Duodenal mucosa (tissue), 2 donors: ENCODE results near the gene COL6A1.

Experiments used
- H3K27ac ChIP-seq: one replicate; pipeline ENCODE4 v1.7.0; 2013; ENCODE audit warnings: low read depth, low read length
- H3K27me3 ChIP-seq, 2 donors: one replicate each; pipeline ENCODE4 v1.7.0; 2013; ENCODE audit warnings: low read length in 2 of 2, control low read depth in 1 of 2; ENCODE audit not compliant: insufficient read depth in 2 of 2, control insufficient read depth in 1 of 2
- H3K36me3 ChIP-seq, 2 donors: one replicate each; pipeline ENCODE4 v1.7.0; 2013; ENCODE audit warnings: low read length in 2 of 2, control low read depth in 1 of 2; ENCODE audit not compliant: insufficient read depth in 2 of 2, control insufficient read depth in 1 of 2
- H3K4me1 ChIP-seq, 2 donors: one replicate each; pipeline ENCODE4 v1.7.0; 2013; ENCODE audit warnings: low read length in 2 of 2, control low read depth in 1 of 2; ENCODE audit not compliant: insufficient read depth in 2 of 2, control insufficient read depth in 1 of 2
- H3K4me3 ChIP-seq, 2 donors: one replicate each; pipeline ENCODE4 v1.7.0; 2013; ENCODE audit warnings: low read length in 2 of 2, low read depth in 1 of 2
- H3K9ac ChIP-seq, 2 donors: one replicate each; pipeline ENCODE4 v1.7.0; 2013; ENCODE audit warnings: low read length in 2 of 2, low read depth in 1 of 2
- H3K9me3 ChIP-seq, 2 donors: one replicate each; pipeline ENCODE4 v1.7.0; 2013; ENCODE audit warnings: low read length in 2 of 2, control low read depth in 1 of 2; ENCODE audit not compliant: control insufficient read depth in 1 of 2

Gene COL6A1

DNA sequence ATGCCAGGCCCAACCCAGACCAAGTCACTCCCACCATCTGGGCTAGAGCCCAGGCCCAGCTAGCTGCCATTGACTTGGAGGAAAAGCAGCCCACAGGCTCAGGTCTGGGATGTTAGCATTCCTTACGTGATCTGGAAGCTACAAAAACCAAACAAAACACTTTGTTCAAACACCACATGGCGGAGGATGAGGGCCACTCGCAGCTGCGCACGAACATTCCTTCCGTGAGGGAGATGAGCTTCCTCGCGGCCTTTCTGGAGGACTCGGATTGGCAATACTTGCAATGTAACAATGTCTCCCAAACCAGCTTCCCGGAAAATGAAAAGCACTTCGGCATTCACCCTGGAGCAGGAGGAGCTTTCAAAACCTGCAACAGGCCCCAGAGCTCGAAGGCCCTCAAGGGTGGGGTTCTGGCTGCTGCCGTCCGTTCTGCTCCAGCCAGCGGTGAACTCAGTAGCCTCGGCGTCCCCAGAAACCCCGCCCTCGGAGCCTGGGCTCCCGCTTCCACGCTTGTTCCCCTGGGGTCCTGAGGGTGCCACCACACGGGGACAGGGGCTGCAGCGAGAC, 40.5 kb downstream of the COL6A1 start:
- Histone ChIP-seq H3K27ac (no peak overlapping the region), H3K27me3 (peaks cover 2 to 5% of the 10 kb centered on the region in 2 donors), H3K4me3 (no peak overlapping the region), H3K4me1 (peaks cover 5% of the 10 kb centered on the region in 2 donors), H3K9me3 (no peaks in the 10 kb centered on the region), H3K9ac (no peak overlapping the region), H3K36me3 (no peaks in the 10 kb centered on the region)

DNA sequence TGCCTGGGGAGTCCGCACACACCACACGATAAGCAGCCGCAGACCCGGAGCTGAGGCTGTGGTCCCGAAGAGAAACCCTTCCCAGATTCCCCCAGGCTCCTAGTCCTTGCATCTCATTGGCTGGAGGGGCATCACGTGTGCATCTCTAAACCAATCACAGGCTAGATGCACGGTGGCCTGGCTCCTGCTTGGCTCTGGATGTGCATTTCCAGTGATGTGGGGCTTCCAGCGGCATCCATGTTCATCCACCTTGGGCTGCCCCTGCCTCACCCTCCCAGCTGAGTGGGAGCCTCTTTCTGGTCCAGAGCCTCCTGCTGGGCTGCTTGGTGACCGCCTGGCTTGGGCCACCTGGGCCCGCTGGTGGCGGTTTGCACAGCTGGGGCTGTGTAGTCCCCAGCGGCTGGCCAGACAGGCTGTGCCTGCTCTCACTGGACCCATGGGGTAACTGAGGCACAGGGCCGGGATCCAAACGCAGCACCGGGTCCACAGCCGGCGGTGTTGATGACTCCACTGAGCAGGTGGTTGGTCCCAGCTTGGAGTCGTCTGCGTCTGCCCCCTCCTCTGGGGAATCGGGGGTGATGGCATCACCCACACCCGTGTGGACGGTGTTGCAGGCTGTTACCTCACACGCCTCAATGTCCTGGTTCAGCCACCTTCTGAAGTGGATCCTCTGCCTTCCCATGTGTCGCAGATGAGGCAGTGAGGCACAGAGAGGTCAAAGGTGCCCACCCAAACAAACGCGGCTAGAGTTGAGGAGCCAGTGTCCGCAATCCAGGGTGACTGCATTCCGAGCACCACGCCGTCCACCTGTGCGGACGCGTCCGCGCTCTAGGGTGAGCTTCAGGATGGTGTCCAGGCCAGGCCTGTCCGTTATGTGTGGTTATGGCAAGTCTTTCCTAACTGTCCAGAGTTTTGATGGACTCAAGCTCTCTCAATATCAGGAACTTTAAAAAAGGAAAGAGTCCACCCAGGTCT, 41.3 kb downstream of the COL6A1 start:
- Histone ChIP-seq H3K4me1 (peaks cover 5% of the 10 kb centered on the region in 2 donors), H3K27me3 (no peaks in the 10 kb centered on the region), H3K4me3 (no peak overlapping the region), H3K27ac (no peak overlapping the region), H3K9ac (no peak overlapping the region), H3K9me3 (no peaks in the 10 kb centered on the region), H3K36me3 (no peaks in the 10 kb centered on the region)

DNA sequence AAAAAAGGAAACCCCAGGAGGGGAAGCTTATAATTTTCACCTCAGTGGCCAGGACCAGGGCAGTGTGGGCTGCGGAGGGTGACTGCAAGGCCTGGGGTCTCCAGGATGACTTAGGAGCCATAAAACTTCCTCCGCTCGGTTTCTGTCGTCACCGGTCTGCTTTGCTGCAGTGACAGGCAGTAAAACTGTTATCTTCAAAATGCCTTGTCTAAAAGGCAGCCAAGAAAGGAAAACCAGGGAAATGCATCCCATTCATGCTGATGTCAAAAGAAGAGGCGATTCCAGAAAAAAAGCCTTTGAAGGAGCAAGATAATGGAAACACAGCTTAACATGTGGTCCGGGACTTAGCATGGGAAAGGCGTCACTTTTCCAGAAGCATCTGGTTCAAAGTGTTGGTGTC, 42.0 kb downstream of the COL6A1 start:
- H3K4me1 ChIP-seq = peaks cover 5% of the 10 kb centered on the region in 2 donors
- H3K27ac ChIP-seq = no peak overlapping the region
- H3K9ac ChIP-seq = no peak overlapping the region

DNA sequence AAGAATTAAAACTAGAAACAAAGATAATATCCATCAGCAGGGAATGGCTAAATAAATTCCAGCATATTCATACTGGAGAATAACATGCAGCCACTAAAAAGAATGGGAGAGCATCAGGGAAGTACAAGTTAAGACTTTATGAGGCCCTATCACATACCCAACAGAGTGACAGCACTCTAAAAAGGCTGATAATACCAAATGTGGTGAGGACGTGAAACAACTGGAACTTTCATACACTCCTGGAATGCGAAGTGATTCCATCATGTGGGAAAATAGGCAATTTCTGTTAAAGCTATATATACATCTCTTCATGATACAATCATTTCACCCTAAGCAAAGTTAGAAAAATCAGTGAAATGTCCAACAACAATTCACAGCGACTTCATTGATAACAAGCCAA, 42.6 kb downstream of the COL6A1 start:
- H3K27me3 ChIP-seq = no peaks in the 10 kb centered on the region
- H3K4me1 ChIP-seq = peaks cover 5% of the 10 kb centered on the region in 2 donors
- H3K4me3 ChIP-seq = no peak overlapping the region
- H3K36me3 ChIP-seq = no peaks in the 10 kb centered on the region
- no peak overlapping the region for H3K9ac ChIP-seq
- H3K27ac ChIP-seq = no peak overlapping the region
- no peaks in the 10 kb centered on the region for H3K9me3 ChIP-seq

More for the DNA sequence above, 42.0 kb downstream of the COL6A1 start:
- H3K9me3 ChIP-seq = no peaks in the 10 kb centered on the region
- H3K4me3 ChIP-seq = no peak overlapping the region
- no peaks in the 10 kb centered on the region for H3K27me3 ChIP-seq
- no peaks in the 10 kb centered on the region for H3K36me3 ChIP-seq

DNA sequence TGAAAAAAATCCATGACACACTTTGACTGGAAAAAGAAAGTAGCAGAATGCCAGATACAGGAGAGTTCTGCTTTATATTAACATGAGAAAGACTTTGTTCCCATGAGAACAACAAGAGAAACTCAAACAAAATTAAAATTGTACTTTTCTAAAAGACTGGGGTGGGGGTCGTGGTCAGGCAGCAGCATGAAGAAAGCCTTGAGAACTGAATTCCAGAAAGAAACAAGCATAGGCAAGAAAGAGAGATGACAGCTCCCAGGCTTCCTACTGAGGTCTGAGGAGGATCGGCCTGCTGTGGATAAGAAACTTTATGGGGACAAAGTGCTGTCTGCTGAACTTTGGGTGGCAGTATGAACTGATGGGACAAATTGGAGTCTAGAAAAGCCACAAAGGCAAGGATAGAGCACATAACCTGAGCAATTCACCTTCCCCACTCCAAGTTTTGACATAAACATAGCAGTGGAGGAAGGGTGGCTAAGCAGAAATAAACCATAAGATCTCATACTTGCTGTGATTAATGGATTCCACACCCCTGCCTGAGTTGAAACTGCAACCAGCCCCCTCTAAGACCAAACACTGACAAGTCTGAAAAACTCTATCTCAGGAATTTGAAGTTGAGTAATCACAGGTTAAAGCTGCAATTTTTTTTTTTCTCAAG, 43.7 kb downstream of the COL6A1 start:
- H3K27ac ChIP-seq = no peak overlapping the region
- peaks cover 5% of the 10 kb centered on the region in 2 donors for H3K4me1 ChIP-seq
- no peak overlapping the region for H3K4me3 ChIP-seq
- H3K9me3 ChIP-seq = peaks cover 0 to 3% of the 10 kb centered on the region in 2 donors
- H3K36me3 ChIP-seq = no peaks in the 10 kb centered on the region
- H3K9ac ChIP-seq = no peak overlapping the region
- H3K27me3 ChIP-seq = no peaks in the 10 kb centered on the region

DNA sequence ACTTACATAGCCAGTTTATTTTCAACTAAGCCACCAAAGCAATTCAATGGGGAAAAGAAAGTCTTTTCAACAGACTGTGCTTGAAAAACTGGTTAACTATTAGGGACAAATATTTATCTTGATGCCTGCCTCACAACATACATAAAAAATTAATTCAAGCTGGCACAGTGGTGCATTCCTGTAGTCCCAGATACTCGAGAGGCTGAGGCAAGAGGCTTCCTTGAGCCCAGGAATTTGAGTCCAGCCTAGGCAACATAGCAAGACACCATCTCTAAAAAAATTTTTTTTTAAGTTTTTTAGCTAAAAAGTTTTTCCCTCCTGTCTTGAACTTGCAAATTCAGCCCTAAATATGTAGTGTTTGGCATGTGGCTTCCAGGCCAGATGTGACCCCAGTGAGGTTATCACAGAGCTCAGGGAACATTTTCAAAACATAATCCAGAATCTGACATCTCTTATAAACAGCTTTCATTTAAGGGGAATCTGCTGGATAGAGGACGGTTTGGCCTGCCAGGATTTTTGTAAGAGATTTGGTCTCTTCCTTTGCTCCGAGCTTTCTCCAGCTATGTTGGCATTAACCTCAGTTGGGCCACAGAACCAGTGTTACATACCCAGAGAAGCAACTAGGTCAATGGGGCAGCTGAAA, 46.4 kb downstream of the COL6A1 start:
- no peaks in the 10 kb centered on the region for H3K27me3 ChIP-seq
- H3K36me3 ChIP-seq = no peaks in the 10 kb centered on the region
- no peak overlapping the region for H3K27ac ChIP-seq
- no peak overlapping the region for H3K4me3 ChIP-seq
- peaks cover 0 to 5% of the 10 kb centered on the region in 2 donors for H3K4me1 ChIP-seq
- no peak overlapping the region for H3K9ac ChIP-seq
- peaks cover 0 to 3% of the 10 kb centered on the region in 2 donors for H3K9me3 ChIP-seq

DNA sequence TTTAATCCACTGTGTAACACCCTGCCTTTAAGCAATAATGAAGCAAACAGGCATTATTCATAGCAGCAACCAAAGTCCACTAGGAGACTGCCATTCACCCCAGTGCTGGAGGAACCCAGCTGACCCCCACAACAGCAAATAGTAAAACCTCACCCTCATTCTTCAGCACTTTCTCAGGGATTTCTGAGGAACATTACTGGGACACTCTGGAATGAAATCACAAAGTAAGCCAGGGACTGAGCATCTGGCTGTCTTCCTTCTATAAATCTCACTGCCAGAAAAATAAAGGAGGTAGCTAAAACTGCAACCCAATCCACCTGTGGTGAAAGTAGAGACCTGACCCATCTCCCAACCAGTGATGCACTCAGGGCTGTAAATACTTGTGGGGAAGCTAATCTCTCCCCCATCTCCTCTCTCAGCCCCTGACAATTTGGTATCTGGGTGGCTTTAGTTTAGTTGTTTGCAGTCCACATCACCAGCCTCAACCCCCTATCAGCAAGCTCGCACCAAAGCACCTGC, 47.1 kb downstream of the COL6A1 start:
- Histone ChIP-seq H3K36me3 (no peaks in the 10 kb centered on the region), H3K27ac (no peak overlapping the region), H3K4me1 (peaks cover 0 to 5% of the 10 kb centered on the region in 2 donors), H3K9me3 (peaks cover 0 to 3% of the 10 kb centered on the region in 2 donors), H3K9ac (no peak overlapping the region), H3K4me3 (no peak overlapping the region), H3K27me3 (no peaks in the 10 kb centered on the region)

DNA sequence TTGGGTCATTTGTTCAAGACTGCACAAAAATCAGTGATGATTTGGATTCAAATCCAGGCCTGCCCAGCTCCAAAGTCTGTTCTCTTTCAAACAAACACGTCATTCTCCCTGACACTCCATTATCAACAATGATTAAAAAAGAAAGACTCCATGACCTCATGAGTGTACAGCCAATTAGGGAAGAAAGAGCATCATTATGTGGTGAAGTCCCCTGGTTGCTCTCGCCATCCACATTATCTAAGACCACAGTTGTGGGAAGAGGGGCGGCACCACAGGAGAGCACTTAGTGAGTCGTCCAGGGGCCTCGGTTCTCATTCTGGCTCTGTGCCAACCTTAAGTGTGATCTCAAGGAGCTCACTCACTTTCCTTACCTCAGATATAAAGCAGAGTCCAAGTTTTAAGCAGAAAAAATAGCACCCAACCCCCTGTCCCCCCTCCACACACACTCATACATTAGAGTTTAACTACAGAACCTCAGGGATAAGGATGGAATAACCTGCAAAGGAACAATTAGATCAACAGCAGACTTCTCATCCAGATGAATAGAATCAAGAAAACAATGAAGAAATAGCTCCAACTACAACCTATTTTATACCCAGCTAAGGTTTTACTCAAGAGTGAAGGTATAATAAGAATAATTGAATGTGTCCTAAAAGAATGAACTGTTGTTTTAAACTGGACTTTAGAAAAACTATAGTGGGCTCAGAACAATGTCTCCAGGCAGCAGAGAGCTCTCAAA, 47.8 kb downstream of the COL6A1 start:
- Histone ChIP-seq H3K4me1 (peaks cover 0 to 5% of the 10 kb centered on the region in 2 donors), H3K27me3 (no peaks in the 10 kb centered on the region), H3K9me3 (peaks cover 0 to 3% of the 10 kb centered on the region in 2 donors), H3K4me3 (no peak overlapping the region), H3K36me3 (no peaks in the 10 kb centered on the region), H3K9ac (no peak overlapping the region), H3K27ac (no peak overlapping the region)

DNA sequence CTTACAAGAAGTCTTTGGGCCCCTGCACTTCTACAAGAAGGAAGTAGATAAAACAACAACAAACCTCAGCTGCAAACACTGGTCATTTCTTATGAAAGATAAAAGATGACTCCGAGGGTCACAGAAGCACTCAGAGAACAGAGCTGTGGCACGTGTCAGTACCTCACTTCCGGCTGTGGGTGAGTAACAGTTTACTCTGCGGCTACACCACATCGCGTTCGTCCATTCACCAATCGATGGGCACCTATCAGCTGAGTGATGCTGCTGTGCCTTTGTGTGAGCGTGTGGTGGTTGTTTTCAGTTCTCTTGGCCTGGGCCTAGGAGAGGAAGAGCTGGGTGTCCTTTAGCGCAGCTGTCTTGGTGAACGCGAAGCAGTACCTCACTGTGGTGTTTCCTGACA, 49.9 kb downstream of the COL6A1 start:
- no peak overlapping the region for H3K4me3 ChIP-seq
- H3K9ac ChIP-seq = no peak overlapping the region
- H3K27me3 ChIP-seq = no peaks in the 10 kb centered on the region
- no peaks in the 10 kb centered on the region for H3K4me1 ChIP-seq
- no peaks in the 10 kb centered on the region for H3K36me3 ChIP-seq
- peaks cover 0 to 3% of the 10 kb centered on the region in 2 donors for H3K9me3 ChIP-seq
- no peak overlapping the region for H3K27ac ChIP-seq
